ENCODE measurements around the gene LLGL1. TPM values are rescaled to one million over a fixed set of nuclear protein-coding genes. Genes with fewer than 3 reads are reported as not detected.

The LLGL1 gene
- total RNA-seq, 1 donor from 2014 or later: 12.0 TPM

GRCh38 chr17:18267927-18268711 lies 42.7 kb downstream of the LLGL1 start:
- no peak for DNase-seq (ENCODE audit: low spot score)

GRCh38 chr17:18270046-18270931 lies 44.9 kb downstream of the LLGL1 start:
- no peak for DNase-seq (ENCODE audit: low spot score)

GRCh38 chr17:18277076-18277475 lies 51.6 kb downstream of the LLGL1 start:
- no peak for DNase-seq (ENCODE audit: low spot score)

- DNase-seq (ENCODE audit: low spot score): no peak
Measured at GRCh38 chr17:18278867-18279266, 53.4 kb downstream of the LLGL1 start.

- no peak for DNase-seq (ENCODE audit: low spot score)
Measured at GRCh38 chr17:18280249-18280648, 54.8 kb downstream of the LLGL1 start.

GRCh38 chr17:18280766-18281371 lies 55.4 kb downstream of the LLGL1 start:
- no peak for DNase-seq (ENCODE audit: low spot score)

- DNase-seq (ENCODE audit: low spot score): no peak
Measured at GRCh38 chr17:18281788-18282187, 56.4 kb downstream of the LLGL1 start.

GRCh38 chr17:18285296-18285695 lies 59.9 kb downstream of the LLGL1 start:
- no peak for DNase-seq (ENCODE audit: low spot score)

- DNase-seq (ENCODE audit: low spot score): no peak
Measured at GRCh38 chr17:18291718-18292540, 66.5 kb downstream of the LLGL1 start.

Other genes with a start within 250 kb of the LLGL1 start
- gene ATPAF2, start 186.5 kb upstream of the LLGL1 start, total RNA-seq: 20.8 TPM
- 17.4 TPM for gene GID4, start 186.2 kb upstream of the LLGL1 start, total RNA-seq
- gene DRG2, start 137.7 kb upstream of the LLGL1 start, total RNA-seq: 36.3 TPM
- 0.71 TPM for gene MYO15A, start 116.9 kb upstream of the LLGL1 start, total RNA-seq
- 86.9 TPM for gene ALKBH5, start 41.8 kb upstream of the LLGL1 start, total RNA-seq
- 269 TPM for gene FLII, start 33.1 kb downstream of the LLGL1 start, total RNA-seq
- 4.6 TPM for gene MIEF2, start 35.0 kb downstream of the LLGL1 start, total RNA-seq
- 34.1 TPM for gene TOP3A, start 89.4 kb downstream of the LLGL1 start, total RNA-seq
- gene SMCR8, start 89.7 kb downstream of the LLGL1 start, total RNA-seq: 14.3 TPM
- 87.2 TPM for gene SHMT1, start 137.9 kb downstream of the LLGL1 start, total RNA-seq
- gene EVPLL, start 152.1 kb downstream of the LLGL1 start, total RNA-seq: 0.22 TPM

Measured in mesenteric fat pad (tissue), 1 donor.